ENCODE data around the gene GBX2. TPM values are rescaled to one million over a fixed set of nuclear protein-coding genes. Genes with fewer than 3 reads are reported as not detected.

Gene GBX2
- total and polyA plus RNA-seq, 2 experiments from 2014 or later: 0.45 TPM; not detected in 1

DNA sequence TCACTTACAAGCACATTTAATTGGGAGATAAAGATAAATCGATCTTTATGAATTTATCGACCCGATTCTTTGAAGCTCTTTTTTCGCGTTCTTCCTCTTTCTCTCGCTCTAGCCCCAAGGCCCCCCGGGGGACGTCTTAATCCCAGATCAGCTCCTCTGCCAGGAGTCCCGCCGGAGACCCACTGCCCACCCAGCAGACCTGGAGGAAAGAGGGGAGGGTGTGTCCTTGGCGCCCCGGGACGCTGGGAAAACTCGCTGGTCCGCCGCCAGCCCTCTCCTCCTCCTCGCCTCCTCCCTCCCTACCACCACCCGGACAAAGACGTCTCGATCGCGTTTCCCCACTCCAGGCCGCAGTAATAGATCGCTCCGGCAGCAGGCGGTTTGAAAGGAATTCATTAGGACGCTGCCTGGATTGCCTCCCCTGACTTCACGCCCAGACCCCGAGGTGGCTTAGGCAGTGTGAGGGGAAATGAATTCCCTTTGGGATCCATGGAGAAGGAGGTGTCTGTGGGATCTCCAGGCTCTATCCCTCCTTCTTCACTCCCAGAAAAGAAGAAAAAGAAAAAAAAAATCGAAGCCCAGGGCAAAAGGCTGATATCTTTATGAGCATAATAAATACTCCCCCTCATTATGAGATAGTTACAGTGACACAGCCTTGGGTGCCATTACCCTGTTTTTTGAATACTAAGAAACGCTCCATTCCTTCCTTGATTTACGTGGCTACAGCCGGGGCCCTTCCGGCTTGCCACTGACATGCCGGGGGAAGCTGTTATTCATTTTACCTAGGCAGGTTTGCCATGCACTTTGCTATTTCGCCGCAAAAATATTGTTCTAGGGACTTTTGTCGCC is 1.8 kb upstream of the GBX2 start:
- peaks cover 100% of the 10 kb centered on the region for H3K27me3 ChIP-seq
- H3K27ac ChIP-seq: no peak overlapping the region
- H3K36me3 ChIP-seq (replicated peaks; ENCODE audit: insufficient read depth, low read depth): no peaks in the 10 kb centered on the region
- no peak for DNase-seq (ENCODE audit: low spot score)
- H3K4me1 ChIP-seq (ENCODE audit: insufficient read depth): peaks cover 23% of the 10 kb centered on the region
- H3K9me2 ChIP-seq (replicated peaks; ENCODE audit: insufficient read depth): no peaks in the 10 kb centered on the region
- TF ChIP-seq, protein P1, sequence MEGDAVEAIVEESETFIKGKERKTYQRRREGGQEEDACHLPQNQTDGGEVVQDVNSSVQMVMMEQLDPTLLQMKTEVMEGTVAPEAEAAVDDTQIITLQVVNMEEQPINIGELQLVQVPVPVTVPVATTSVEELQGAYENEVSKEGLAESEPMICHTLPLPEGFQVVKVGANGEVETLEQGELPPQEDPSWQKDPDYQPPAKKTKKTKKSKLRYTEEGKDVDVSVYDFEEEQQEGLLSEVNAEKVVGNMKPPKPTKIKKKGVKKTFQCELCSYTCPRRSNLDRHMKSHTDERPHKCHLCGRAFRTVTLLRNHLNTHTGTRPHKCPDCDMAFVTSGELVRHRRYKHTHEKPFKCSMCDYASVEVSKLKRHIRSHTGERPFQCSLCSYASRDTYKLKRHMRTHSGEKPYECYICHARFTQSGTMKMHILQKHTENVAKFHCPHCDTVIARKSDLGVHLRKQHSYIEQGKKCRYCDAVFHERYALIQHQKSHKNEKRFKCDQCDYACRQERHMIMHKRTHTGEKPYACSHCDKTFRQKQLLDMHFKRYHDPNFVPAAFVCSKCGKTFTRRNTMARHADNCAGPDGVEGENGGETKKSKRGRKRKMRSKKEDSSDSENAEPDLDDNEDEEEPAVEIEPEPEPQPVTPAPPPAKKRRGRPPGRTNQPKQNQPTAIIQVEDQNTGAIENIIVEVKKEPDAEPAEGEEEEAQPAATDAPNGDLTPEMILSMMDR (IDR thresholded peaks at IDR 0.05; ENCODE audit: poor library complexity): no peak
- peak; percentile 12 for TF ChIP-seq EZH2phosphoT487 (IDR thresholded peaks at IDR 0.05; ENCODE audit: low read depth, severe bottlenecking, unreplicated experiment)
- peak; percentile 39 for TF ChIP-seq EZH2 (IDR thresholded peaks at IDR 0.05; ENCODE audit: borderline replicate concordance)
- no peak overlapping the region for H2AFZ ChIP-seq
- no peak overlapping the region for H3K4me3 ChIP-seq
- no peak overlapping the region for H3K4me2 ChIP-seq
- WGBS (ENCODE audit: low lambda C conversion rate, missing lambda C conversion rate): 6% methylated on average over 38 of the region's 38 CpGs
- H3K79me2 ChIP-seq: no peaks in the 10 kb centered on the region
- no peaks in the 10 kb centered on the region for H3K9me3 ChIP-seq (ENCODE audit: low read depth)
- no peaks in the 10 kb centered on the region for H4K20me1 ChIP-seq (ENCODE audit: insufficient read depth, poor library complexity, severe bottlenecking)

DNA sequence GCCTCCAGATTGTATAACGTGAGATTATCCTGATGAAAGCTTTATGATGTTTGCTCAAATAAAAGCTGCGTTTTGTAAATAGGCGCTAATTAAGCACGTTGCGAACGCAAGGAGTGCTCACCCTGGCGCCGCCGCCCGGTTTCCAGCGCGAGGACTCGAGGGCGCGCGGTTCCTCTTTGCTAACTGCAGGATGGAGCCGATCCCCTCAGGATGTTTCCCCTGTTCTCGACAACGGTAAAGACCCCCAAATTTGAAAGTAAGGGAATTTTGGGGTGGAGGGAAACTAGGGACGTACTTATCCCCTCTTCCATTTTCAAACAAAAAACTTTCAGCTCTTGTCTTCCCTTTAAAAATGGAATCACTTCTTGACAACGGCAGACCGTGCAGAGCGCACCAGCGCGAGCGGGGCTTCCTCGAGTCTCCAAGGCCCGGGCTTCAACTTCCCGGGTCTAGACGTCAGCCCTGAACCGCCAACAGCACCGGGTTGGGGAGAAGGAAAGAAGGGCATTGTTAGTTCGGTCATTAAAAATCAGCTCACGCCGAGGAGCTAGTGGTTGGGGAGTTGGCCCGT is 1.1 kb upstream of the GBX2 start:
- no peaks in the 10 kb centered on the region for H4K20me1 ChIP-seq (ENCODE audit: insufficient read depth, poor library complexity, severe bottlenecking)
- peak overlapping the region; percentile 94 for H3K4me2 ChIP-seq
- H3K27ac ChIP-seq: no peak overlapping the region
- H2AFZ ChIP-seq: no peak overlapping the region
- 4% methylated on average over 36 of the region's 36 CpGs for WGBS (ENCODE audit: low lambda C conversion rate, missing lambda C conversion rate)
- peaks cover 100% of the 10 kb centered on the region for H3K27me3 ChIP-seq
- TF ChIP-seq, protein P1 (IDR thresholded peaks at IDR 0.05; ENCODE audit: poor library complexity): no peak
- TF ChIP-seq EZH2 (IDR thresholded peaks at IDR 0.05; ENCODE audit: borderline replicate concordance) (peak; percentile 95), EZH2phosphoT487 (IDR thresholded peaks at IDR 0.05; ENCODE audit: low read depth, severe bottlenecking, unreplicated experiment) (peak; percentile 65)
- H3K36me3 ChIP-seq (replicated peaks; ENCODE audit: insufficient read depth, low read depth): no peaks in the 10 kb centered on the region
- no peaks in the 10 kb centered on the region for H3K9me3 ChIP-seq (ENCODE audit: low read depth)
- H3K9me2 ChIP-seq (replicated peaks; ENCODE audit: insufficient read depth): no peaks in the 10 kb centered on the region
- DNase-seq (ENCODE audit: low spot score): no peak
- H3K79me2 ChIP-seq: no peaks in the 10 kb centered on the region
- H3K4me3 ChIP-seq: no peak overlapping the region
- peaks cover 30% of the 10 kb centered on the region for H3K4me1 ChIP-seq (ENCODE audit: insufficient read depth)

DNA sequence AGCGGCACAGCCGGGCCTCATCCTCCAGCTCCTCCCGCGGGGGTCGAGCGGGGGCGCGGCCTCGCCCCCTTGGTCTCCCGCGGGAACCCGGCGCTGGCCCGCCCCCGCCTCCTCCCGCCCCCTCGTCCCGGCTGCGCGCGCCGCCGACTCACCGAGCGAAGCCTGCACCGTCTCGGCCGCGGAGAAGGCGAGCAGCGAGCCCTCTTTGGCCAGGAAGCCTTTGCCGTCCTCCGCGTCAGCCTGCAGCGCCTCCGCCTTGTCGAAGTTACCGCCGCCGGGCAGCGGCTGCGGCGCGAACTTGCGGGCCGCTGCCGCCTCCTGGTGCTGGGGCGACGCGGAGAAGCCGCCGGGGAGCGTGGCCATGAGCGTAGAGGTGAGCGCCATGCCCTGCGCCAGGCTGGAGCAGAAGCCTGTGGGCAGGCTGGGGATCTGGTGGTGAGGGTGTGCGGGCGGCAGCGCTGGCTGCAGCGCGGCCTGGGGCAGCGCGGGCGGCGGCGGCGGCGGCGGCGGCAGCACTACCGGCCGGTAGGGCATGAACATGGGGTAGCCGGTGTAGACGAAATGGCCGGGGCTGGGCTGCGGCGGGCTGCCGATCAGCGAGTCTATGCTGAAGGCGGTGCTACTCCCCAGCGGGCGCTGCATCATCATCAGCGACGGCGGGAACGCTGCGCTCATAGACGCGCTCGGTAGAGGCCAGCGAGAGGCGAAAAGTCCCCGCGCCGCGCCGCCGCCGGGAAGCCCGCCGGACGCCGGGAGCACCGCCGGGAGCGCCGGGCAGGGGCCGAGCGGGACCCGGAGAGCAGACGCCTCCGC is 683 bp downstream of the GBX2 start:
- Histone ChIP-seq H3K79me2 (no peaks in the 10 kb centered on the region), H3K4me3 (peak overlapping the region; percentile 20), H3K9me2 (replicated peaks; ENCODE audit: insufficient read depth) (no peaks in the 10 kb centered on the region), H2AFZ (peak overlapping the region; percentile 56), H3K36me3 (replicated peaks; ENCODE audit: insufficient read depth, low read depth) (no peaks in the 10 kb centered on the region), H3K27me3 (peaks cover 100% of the 10 kb centered on the region), H3K9me3 (ENCODE audit: low read depth) (no peaks in the 10 kb centered on the region), H3K4me1 (ENCODE audit: insufficient read depth) (peaks cover 35% of the 10 kb centered on the region), H3K27ac (no peak overlapping the region), H4K20me1 (ENCODE audit: insufficient read depth, poor library complexity, severe bottlenecking) (no peaks in the 10 kb centered on the region), H3K4me2 (peak overlapping the region; percentile 94)
- 1% methylated on average over 82 of the region's 112 CpGs for whole genome bisulfite sequencing (ENCODE audit: low lambda C conversion rate, missing lambda C conversion rate)
- TF ChIP-seq EZH2 (IDR thresholded peaks at IDR 0.05; ENCODE audit: borderline replicate concordance): peak; percentile 51
- TF ChIP-seq, protein P1 (IDR thresholded peaks at IDR 0.05; ENCODE audit: poor library complexity): peak; percentile 43
- TF ChIP-seq EZH2phosphoT487 (IDR thresholded peaks at IDR 0.05; ENCODE audit: low read depth, severe bottlenecking, unreplicated experiment): peak; percentile 82
- DNase-seq (ENCODE audit: low spot score): peak; percentile 70

All from hepatocyte (in vitro differentiated cells).